H7 (cell line): ENCODE measurements around the gene PHOSPHO1. TPM values are rescaled to one million over a fixed set of nuclear protein-coding genes. Genes with fewer than 3 reads are reported as not detected.
"Not testable (repeated sequence)": the region's sequence is repeated elsewhere in the genome, so short reads cannot be mapped to it uniquely, and the experiment has no call there.

Source experiments
- DNase-seq: peaks from one replicate; pipeline ENCODE4 v3.0.0; 2012
- H3K27me3 ChIP-seq: 2 replicates; pipeline ENCODE4 v1.6.0; 2011; ENCODE audit warnings: mild to moderate bottlenecking, low read length; ENCODE audit not compliant: control insufficient read depth, insufficient read depth
- H3K36me3 ChIP-seq: replicated peaks from 2 replicates; pipeline ENCODE4 v1.5.1; 2011; ENCODE audit warnings: low read length; ENCODE audit not compliant: control insufficient read depth, insufficient read depth
- H3K4me3 ChIP-seq: 2 replicates; pipeline ENCODE4 v1.5.1; 2011; ENCODE audit warnings: low read depth, mild to moderate bottlenecking, control low read depth, low read length, moderate library complexity; ENCODE audit not compliant: insufficient read depth
- total RNA-seq: library from RNA; depleted of rRNA; stranded (reverse); fragments of >200 nt; shearing (Covaris generic); gene quantifications from 2 replicates; pipeline ENCODE4 v1.2.3, GENCODE V29; 2014; rRNA removed

Gene PHOSPHO1
- total RNA-seq, result 0.69 and 0.78 TPM in 2 replicates

- Histone ChIP-seq H3K36me3 (no peaks in the 10 kb centered on the region), H3K27me3 (peaks cover 40% of the 10 kb centered on the region), H3K4me3 (peak within 1 kb of the TSS; percentile 87)
- peak; percentile 99 for DNase-seq
These were observed at the start of gene PHOSPHO1 for GRCh38 chr17:49230636-49231562. Gene PHOSPHO1 (minus strand): TSS chr17:49230787. CDS start chr17:49226691, 4,096 bp downstream.

- no peak for DNase-seq
- Histone ChIP-seq H3K4me3 (no peak overlapping the region), H3K36me3 (no peaks in the 10 kb centered on the region), H3K27me3 (no peaks in the 10 kb centered on the region)
These were observed 49.5 kb upstream of the PHOSPHO1 start for GRCh38 chr17:49280061-49280460.

GRCh38 chr17:49279263-49280015, 48.9 kb upstream of the PHOSPHO1 start:
- not testable (repeated sequence) for H3K27me3 ChIP-seq, H3K4me3 ChIP-seq, DNase-seq

GRCh38 chr17:49278076-49278475, 47.5 kb upstream of the PHOSPHO1 start:
- H3K36me3 ChIP-seq, result no peaks in the 10 kb centered on the region
- no peak overlapping the region for H3K4me3 ChIP-seq
- H3K27me3 ChIP-seq, result no peaks in the 10 kb centered on the region
- peak; percentile 39 for DNase-seq

More at GRCh38 chr17:49279263-49280015, 48.9 kb upstream of the PHOSPHO1 start:
- not testable (repeated sequence) for H3K36me3 ChIP-seq

GRCh38 chr17:49277638-49278037, 47.1 kb upstream of the PHOSPHO1 start:
- DNase-seq, result no peak
- Histone ChIP-seq H3K27me3 (no peaks in the 10 kb centered on the region), H3K36me3 (no peaks in the 10 kb centered on the region), H3K4me3 (no peak overlapping the region)

- not testable (repeated sequence) for H3K27me3 ChIP-seq, H3K36me3 ChIP-seq, H3K4me3 ChIP-seq, DNase-seq
These were observed 45.4 kb upstream of the PHOSPHO1 start for GRCh38 chr17:49275981-49276380.

GRCh38 chr17:49269356-49269755, 38.8 kb upstream of the PHOSPHO1 start:
- no peaks in the 10 kb centered on the region for H3K27me3 ChIP-seq
- no peak for DNase-seq
- H3K36me3 ChIP-seq, result no peaks in the 10 kb centered on the region
- H3K4me3 ChIP-seq, result no peak overlapping the region

- DNase-seq, result no peak
- Histone ChIP-seq H3K36me3 (no peaks in the 10 kb centered on the region), H3K27me3 (no peaks in the 10 kb centered on the region), H3K4me3 (no peak overlapping the region)
These were observed 37.3 kb upstream of the PHOSPHO1 start for GRCh38 chr17:49267912-49268311.

- H3K27me3 ChIP-seq, result no peaks in the 10 kb centered on the region
- no peak for DNase-seq
- H3K36me3 ChIP-seq, result no peaks in the 10 kb centered on the region
- H3K4me3 ChIP-seq, result no peak overlapping the region
These were observed 35.6 kb upstream of the PHOSPHO1 start for GRCh38 chr17:49266233-49266632.

GRCh38 chr17:49261540-49261939, 31.0 kb upstream of the PHOSPHO1 start:
- peaks cover 15% of the 10 kb centered on the region for H3K27me3 ChIP-seq
- not testable (repeated sequence) for H3K36me3 ChIP-seq, DNase-seq, H3K4me3 ChIP-seq

- DNase-seq, result no peak
- Histone ChIP-seq H3K4me3 (peak overlapping the region; percentile 52), H3K27me3 (peaks cover 15% of the 10 kb centered on the region), H3K36me3 (no peaks in the 10 kb centered on the region)
These were observed 30.3 kb upstream of the PHOSPHO1 start for GRCh38 chr17:49260817-49261291.

- peak overlapping the region; percentile 52 for H3K4me3 ChIP-seq
- DNase-seq, result peak; percentile 83
- H3K27me3 ChIP-seq, result peaks cover 15% of the 10 kb centered on the region
- no peaks in the 10 kb centered on the region for H3K36me3 ChIP-seq
These were observed 29.6 kb upstream of the PHOSPHO1 start for GRCh38 chr17:49260011-49260816.

- Histone ChIP-seq H3K27me3 (peaks cover 15% of the 10 kb centered on the region), H3K36me3 (no peaks in the 10 kb centered on the region), H3K4me3 (peak overlapping the region; percentile 52)
- DNase-seq, result no peak
These were observed 29.1 kb upstream of the PHOSPHO1 start for GRCh38 chr17:49259663-49260010.

GRCh38 chr17:49258394-49258793, 27.8 kb upstream of the PHOSPHO1 start:
- peaks cover 15% of the 10 kb centered on the region for H3K27me3 ChIP-seq
- H3K4me3 ChIP-seq, result no peak overlapping the region
- DNase-seq, result no peak
- no peaks in the 10 kb centered on the region for H3K36me3 ChIP-seq
